GM15510 (cell line): ENCODE measurements around the gene MAPKAPK2.
A peak's percentile ranks its signal among the peaks of the same experiment; 100 is the strongest.

Experiments
- POLR2A ChIP-seq: IDR thresholded peaks from 3 replicates; pipeline ENCODE4 v1.6.1; 2011; ENCODE audit warnings: borderline replicate concordance; ENCODE audit not compliant: insufficient read length; ENCODE audit errors: extremely low read depth

Gene MAPKAPK2

GRCh38 chr1:206748348-206749030 is 63.8 kb downstream of the MAPKAPK2 start:
- TF ChIP-seq POLR2A: no peak

- no peak for TF ChIP-seq POLR2A
Observed at GRCh38 chr1:206751891-206752290, 67.2 kb downstream of the MAPKAPK2 start.

- no peak for TF ChIP-seq POLR2A
Observed at GRCh38 chr1:206752481-206752880, 67.8 kb downstream of the MAPKAPK2 start.

- TF ChIP-seq POLR2A: no peak
Observed at GRCh38 chr1:206753141-206753540, 68.4 kb downstream of the MAPKAPK2 start.

GRCh38 chr1:206754011-206754410 is 69.3 kb downstream of the MAPKAPK2 start:
- no peak for TF ChIP-seq POLR2A

GRCh38 chr1:206757524-206758266 is 73.0 kb downstream of the MAPKAPK2 start:
- TF ChIP-seq POLR2A: no peak

GRCh38 chr1:206760590-206760989 is 75.9 kb downstream of the MAPKAPK2 start:
- no peak for TF ChIP-seq POLR2A

- TF ChIP-seq POLR2A: no peak
Observed at GRCh38 chr1:206761159-206761768, 76.6 kb downstream of the MAPKAPK2 start.

- TF ChIP-seq POLR2A: no peak
Observed at GRCh38 chr1:206766251-206766856, 81.6 kb downstream of the MAPKAPK2 start.

GRCh38 chr1:206768472-206769303 is 84.0 kb downstream of the MAPKAPK2 start:
- TF ChIP-seq POLR2A: no peak

- peak; percentile 19 for TF ChIP-seq POLR2A
Observed at GRCh38 chr1:206769304-206769731, 84.6 kb downstream of the MAPKAPK2 start.

- peak; percentile 59 for TF ChIP-seq POLR2A
Observed at GRCh38 chr1:206770531-206771337, 86.0 kb downstream of the MAPKAPK2 start, which contains the start of gene IL19. Gene IL19 (plus strand): TSS chr1:206770773. CDS start chr1:206836663, 65,890 bp downstream.

- no peak for TF ChIP-seq POLR2A
Observed at GRCh38 chr1:206771338-206771692, 86.6 kb downstream of the MAPKAPK2 start.
